Kidney (tissue), 14 donors: ENCODE data around the gene C6orf120. TPM values are rescaled to one million over a fixed set of nuclear protein-coding genes. Genes with fewer than 3 reads are reported as not detected.

ENCODE experiments used
- DNase-seq, 5 donors: peaks; one replicate each; pipeline ENCODE4 v3.0.0-alpha.2; 2013 to 2020
- FAIRE-seq: peaks from 2 replicates; lab custom pipeline; 2012; peaks lifted over from hg19 to GRCh38; lab: Jason Lieb, UNC
- H3K27ac ChIP-seq, 2 donors: one replicate each; pipeline ENCODE4 v1.7.0; 2013; ENCODE audit warnings: low read depth in 2 of 2, low read length in 2 of 2, inconsistent platforms in 1 of 2
- H3K27me3 ChIP-seq: one replicate; pipeline ENCODE4 v1.7.1; 2013; ENCODE audit warnings: low read length, inconsistent platforms; ENCODE audit not compliant: control insufficient read depth, insufficient read depth
- H3K36me3 ChIP-seq, 3 donors: one replicate each; pipeline versions ENCODE4 v1.7.0 to v1.7.1; 2013; ENCODE audit warnings: low read length in 3 of 3, control low read depth in 1 of 3, inconsistent platforms in 1 of 3; ENCODE audit not compliant: insufficient read depth in 3 of 3, control insufficient read depth in 2 of 3
- H3K4me1 ChIP-seq, 3 donors: one replicate each; pipeline versions ENCODE4 v1.7.0 to v1.7.1; 2013; ENCODE audit warnings: low read length in 3 of 3, inconsistent platforms in 1 of 3, low read depth in 1 of 3; ENCODE audit not compliant: control insufficient read depth in 2 of 3, insufficient read depth in 2 of 3
- H3K4me3 ChIP-seq, 3 donors: one replicate each; pipeline versions ENCODE4 v1.7.0 to v1.8.1; 2013; ENCODE audit warnings: low read length in 3 of 3, control low read depth in 1 of 3, inconsistent platforms in 1 of 3
- H3K9ac ChIP-seq, 3 donors: one replicate each; pipeline versions ENCODE4 v1.7.0 to v1.7.1; 2013; ENCODE audit warnings: low read length in 3 of 3, control low read depth in 1 of 3, inconsistent platforms in 1 of 3
- H3K9me3 ChIP-seq, 3 donors: one replicate each; pipeline versions ENCODE4 v1.7.0 to v1.7.1; 2013; ENCODE audit warnings: low read length in 3 of 3, control low read depth in 1 of 3, inconsistent platforms in 1 of 3; ENCODE audit not compliant: control insufficient read depth in 2 of 3, insufficient read depth in 1 of 3
- CTCF ChIP-seq: IDR thresholded peaks from 3 replicates; pipeline ENCODE4 v1.5.1; 2012; ENCODE audit warnings: mild to moderate bottlenecking, moderate library complexity, borderline replicate concordance; ENCODE audit not compliant: insufficient read depth; ENCODE audit errors: extremely low read depth
- intact Hi-C: fragments of 100-400 bp; cut with DNase I; formaldehyde crosslinking; loops from one replicate; pipeline ENCODE4 v1.11.1; 2022
- polyA plus RNA-seq: library from polyadenylated mRNA; stranded (reverse); fragments of 350-450 nt; fragmentation: Illumina TruSeq; extraction: RNeasy Lipid Tissue Mini Kit (QIAGEN cat#74804); gene quantifications from one replicate; pipeline ENCODE4 v1.2.3, GENCODE V29; 2014; ENCODE audit warnings: low read depth, low replicate concordance; ENCODE audit not compliant: insufficient read depth
- total RNA-seq: library from RNA; stranded (reverse); fragmentation: NEBNext Ultra II Directional; extraction: Animal tissue kit (Norgen Biotek cat#: 25700); gene quantifications from one replicate; pipeline ENCODE4 v1.2.1, GENCODE V29; 2021
- donor health status: control.
- donor health status: control.
- donor health status: control.
- donor health status: control.
- donor health status: control.
- donor health status: DM: yes; HTN: yes; CAD: no.
- donor health status: Normal renal cell carcinoma (clear cell type).

The C6orf120 gene
- total and polyA plus RNA-seq, 2 donors from 2014 or later = 10.9 to 23.1 TPM

- FAIRE-seq = no peak
- peaks cover 2 to 7% (median 5%) of the 10 kb centered on the region in 3 donors for H3K36me3 ChIP-seq
- H3K4me1 ChIP-seq = no peaks in the 10 kb centered on the region
- no peak for DNase-seq
- H3K9me3 ChIP-seq = no peaks in the 10 kb centered on the region
- no peak overlapping the region for H3K4me3 ChIP-seq
- H3K27me3 ChIP-seq = no peaks in the 10 kb centered on the region
- intact Hi-C loops = no loop called here
- no peak for TF ChIP-seq CTCF
- no peak overlapping the region for H3K9ac ChIP-seq
- no peak overlapping the region for H3K27ac ChIP-seq
These were observed 44.7 kb upstream of the C6orf120 start for GRCh38 chr6:169657284-169657610.

DNA sequence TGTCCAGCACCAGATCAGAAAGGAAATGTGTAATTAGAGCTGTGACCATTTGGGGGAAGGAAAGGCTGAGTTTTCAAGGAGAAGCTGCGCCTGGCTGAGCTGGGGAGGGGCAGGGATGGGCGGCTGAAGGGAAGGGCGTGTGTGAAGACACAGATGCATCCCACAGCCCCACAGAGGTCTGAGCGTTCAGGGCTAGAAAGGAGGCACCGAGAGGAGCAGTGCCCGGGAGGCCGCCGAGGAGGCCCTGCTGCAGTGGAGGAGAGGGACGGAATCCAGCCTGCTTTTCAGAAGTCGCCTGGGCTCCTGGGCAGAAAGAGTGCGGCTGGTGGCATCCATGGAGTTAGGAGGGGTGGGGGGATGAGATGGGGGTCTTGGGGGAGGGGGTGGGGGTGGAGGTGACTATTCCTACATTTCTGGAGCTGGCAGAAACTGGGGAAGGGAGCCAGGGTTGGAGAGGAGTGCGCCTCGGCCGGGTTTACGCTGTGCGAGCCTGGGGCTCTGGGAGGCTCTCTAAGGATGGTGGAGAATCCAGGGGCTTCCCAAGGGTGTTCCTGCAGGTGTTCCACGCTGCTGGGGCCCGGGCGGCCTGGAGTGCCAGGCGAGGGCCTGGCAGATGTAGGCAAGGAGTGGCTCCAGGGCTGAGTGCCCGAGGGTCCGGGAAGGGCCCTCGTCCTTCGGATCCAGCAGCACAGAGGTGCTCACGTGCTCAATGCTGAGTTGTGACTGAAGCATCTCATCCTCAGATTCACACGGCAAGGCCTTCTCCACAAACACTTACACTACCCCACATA, 41.9 kb upstream of the C6orf120 start:
- Histone ChIP-seq H3K27me3 (no peaks in the 10 kb centered on the region), H3K4me1 (no peaks in the 10 kb centered on the region), H3K9ac (no peak overlapping the region), H3K27ac (no peak overlapping the region), H3K9me3 (no peaks in the 10 kb centered on the region), H3K4me3 (no peak overlapping the region), H3K36me3 (peaks cover 10 to 18% (median 17%) of the 10 kb centered on the region in 3 donors)
- TF ChIP-seq CTCF = no peak
- no peak for FAIRE-seq
- DNase-seq = no peak
- intact Hi-C loops = no loop called here

- Histone ChIP-seq H3K9me3 (no peaks in the 10 kb centered on the region), H3K27me3 (no peaks in the 10 kb centered on the region), H3K36me3 (peaks cover 10 to 18% (median 17%) of the 10 kb centered on the region in 3 donors), H3K4me1 (no peaks in the 10 kb centered on the region), H3K27ac (no peak overlapping the region), H3K4me3 (no peak overlapping the region), H3K9ac (no peak overlapping the region)
- intact Hi-C loops = no loop called here
- no peak for FAIRE-seq
- no peak for TF ChIP-seq CTCF
- no peak for DNase-seq
These were observed 41.1 kb upstream of the C6orf120 start for GRCh38 chr6:169660751-169661390.
